ENCODE data around the gene MREG.

DNA sequence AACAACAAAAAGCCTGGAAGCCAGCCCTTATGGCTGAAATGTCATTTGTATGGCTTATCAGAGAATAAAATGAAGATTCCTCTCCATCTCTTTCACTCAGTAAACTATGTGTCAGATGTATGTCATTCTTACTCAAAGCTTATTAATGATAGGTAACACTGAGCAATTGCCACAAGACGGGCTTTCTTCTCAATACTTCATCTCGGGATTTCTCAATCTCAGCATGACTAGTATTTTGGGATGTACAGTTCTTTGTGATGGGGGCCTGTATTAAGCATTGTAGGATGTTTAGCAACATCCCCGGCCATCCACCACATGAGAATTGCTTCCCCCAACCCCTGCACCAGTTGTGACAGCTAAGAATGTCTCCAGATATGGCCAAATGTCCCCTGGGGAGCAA is 80.2 kb downstream of the MREG start:
- TF ChIP-seq, protein P1, sequence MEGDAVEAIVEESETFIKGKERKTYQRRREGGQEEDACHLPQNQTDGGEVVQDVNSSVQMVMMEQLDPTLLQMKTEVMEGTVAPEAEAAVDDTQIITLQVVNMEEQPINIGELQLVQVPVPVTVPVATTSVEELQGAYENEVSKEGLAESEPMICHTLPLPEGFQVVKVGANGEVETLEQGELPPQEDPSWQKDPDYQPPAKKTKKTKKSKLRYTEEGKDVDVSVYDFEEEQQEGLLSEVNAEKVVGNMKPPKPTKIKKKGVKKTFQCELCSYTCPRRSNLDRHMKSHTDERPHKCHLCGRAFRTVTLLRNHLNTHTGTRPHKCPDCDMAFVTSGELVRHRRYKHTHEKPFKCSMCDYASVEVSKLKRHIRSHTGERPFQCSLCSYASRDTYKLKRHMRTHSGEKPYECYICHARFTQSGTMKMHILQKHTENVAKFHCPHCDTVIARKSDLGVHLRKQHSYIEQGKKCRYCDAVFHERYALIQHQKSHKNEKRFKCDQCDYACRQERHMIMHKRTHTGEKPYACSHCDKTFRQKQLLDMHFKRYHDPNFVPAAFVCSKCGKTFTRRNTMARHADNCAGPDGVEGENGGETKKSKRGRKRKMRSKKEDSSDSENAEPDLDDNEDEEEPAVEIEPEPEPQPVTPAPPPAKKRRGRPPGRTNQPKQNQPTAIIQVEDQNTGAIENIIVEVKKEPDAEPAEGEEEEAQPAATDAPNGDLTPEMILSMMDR (IDR thresholded peaks at IDR 0.05): no peak
- no peak for TF ChIP-seq EZH2 (IDR thresholded peaks at IDR 0.05)

All from neural progenitor cell (in vitro differentiated cells).